Mesenchymal stem cell (in vitro differentiated cells and primary cell): ENCODE results near the gene IL17RD.

Experiments used
- DNase-seq: peaks from one replicate; pipeline ENCODE4 v3.0.0-alpha.2; 2013
- H2AFZ ChIP-seq: one replicate; pipeline ENCODE4 v1.6.1; 2013; ENCODE audit warnings: low read depth, mild to moderate bottlenecking, control low read depth, inconsistent platforms, low read length, moderate library complexity
- H2AK5ac ChIP-seq: 2 replicates; pipeline ENCODE4 v1.6.1; 2013; ENCODE audit warnings: low read length, moderate library complexity, mild to moderate bottlenecking, inconsistent platforms; ENCODE audit not compliant: severe bottlenecking
- H2BK120ac ChIP-seq: one replicate; pipeline ENCODE4 v1.6.1; 2013; ENCODE audit warnings: low read depth, mild to moderate bottlenecking, inconsistent platforms, low read length, moderate library complexity
- H2BK12ac ChIP-seq, 2 experiments: one replicate each; pipeline ENCODE4 v1.6.1; 2013; ENCODE audit warnings: inconsistent platforms in 2 of 2, low read length in 2 of 2, mild to moderate bottlenecking in 2 of 2, moderate library complexity in 2 of 2, control low read depth in 1 of 2
- H2BK15ac ChIP-seq: one replicate; pipeline ENCODE4 v1.6.1; 2013; ENCODE audit warnings: mild to moderate bottlenecking, low read depth, inconsistent platforms; ENCODE audit not compliant: poor library complexity, severe bottlenecking
- H2BK5ac ChIP-seq: 2 replicates; pipeline ENCODE4 v1.6.1; 2013; ENCODE audit warnings: low read depth, mild to moderate bottlenecking, low read length, control low read depth, inconsistent platforms; ENCODE audit not compliant: poor library complexity, severe bottlenecking
- H3K14ac ChIP-seq, 2 experiments: one replicate each; pipeline ENCODE4 v1.6.1; 2013; ENCODE audit warnings: inconsistent platforms in 2 of 2, low read length in 2 of 2, control low read depth in 1 of 2, mild to moderate bottlenecking in 1 of 2, moderate library complexity in 1 of 2
- H3K18ac ChIP-seq, 2 experiments: one replicate each; pipeline ENCODE4 v1.6.1; 2013; ENCODE audit warnings: inconsistent platforms in 2 of 2, low read length in 2 of 2, control low read depth in 1 of 2, low read depth in 1 of 2, mild to moderate bottlenecking in 1 of 2
- H3K23ac ChIP-seq, 2 experiments: one replicate each; pipeline ENCODE4 v1.6.1; 2013; ENCODE audit warnings: inconsistent platforms in 2 of 2, low read length in 2 of 2, mild to moderate bottlenecking in 2 of 2, moderate library complexity in 2 of 2, control low read depth in 1 of 2
- H3K27ac ChIP-seq: 2 replicates; pipeline ENCODE4 v1.5.1; 2013; ENCODE audit warnings: mild to moderate bottlenecking, moderate library complexity, low read length, control low read depth, inconsistent platforms; ENCODE audit not compliant: poor library complexity, severe bottlenecking
- H3K27me3 ChIP-seq, 2 experiments: 2 replicates each; pipeline versions ENCODE4 v1.6.1 to v1.7.0; 2013; ENCODE audit warnings: low read length in 2 of 2, mild to moderate bottlenecking in 2 of 2, moderate library complexity in 2 of 2, control low read depth in 1 of 2, inconsistent platforms in 1 of 2; ENCODE audit not compliant: control insufficient read depth in 1 of 2, insufficient read depth in 1 of 2
- H3K36me3 ChIP-seq, 2 experiments: 2 replicates each; pipeline versions ENCODE4 v1.6.1 to v1.7.0; 2013; ENCODE audit warnings: low read length in 2 of 2, control low read depth in 1 of 2, inconsistent platforms in 1 of 2, low read depth in 1 of 2, mild to moderate bottlenecking in 1 of 2; ENCODE audit not compliant: insufficient read depth in 2 of 2, control insufficient read depth in 1 of 2
- H3K4ac ChIP-seq, 2 experiments: one replicate each; pipeline ENCODE4 v1.6.1; 2013; ENCODE audit warnings: inconsistent platforms in 2 of 2, low read length in 2 of 2, mild to moderate bottlenecking in 2 of 2, moderate library complexity in 2 of 2, control low read depth in 1 of 2, low read depth in 1 of 2
- H3K4me1 ChIP-seq: 2 replicates; pipeline ENCODE4 v1.6.1; 2013; ENCODE audit warnings: low read depth, low read length, control low read depth; ENCODE audit not compliant: control insufficient read depth, insufficient read depth
- H3K4me2 ChIP-seq: 2 replicates; pipeline ENCODE4 v1.6.1; 2013; ENCODE audit warnings: low read length, mild to moderate bottlenecking, inconsistent platforms; ENCODE audit not compliant: poor library complexity, severe bottlenecking
- H3K4me3 ChIP-seq, 2 experiments: 2 replicates each; pipeline versions ENCODE4 v1.5.1 to v1.7.0; 2013; ENCODE audit warnings: low read length in 2 of 2, mild to moderate bottlenecking in 2 of 2, control low read depth in 1 of 2, low read depth in 1 of 2; ENCODE audit not compliant: insufficient read depth in 1 of 2
- H3K79me1 ChIP-seq: replicated peaks from 2 replicates; pipeline ENCODE4 v1.6.1; 2013; ENCODE audit warnings: mild to moderate bottlenecking, control low read depth, low read length, inconsistent platforms; ENCODE audit not compliant: poor library complexity, severe bottlenecking
- H3K9ac ChIP-seq: 2 replicates; pipeline ENCODE4 v1.7.0; 2013; ENCODE audit warnings: mild to moderate bottlenecking, low read length, moderate library complexity
- H3K9me3 ChIP-seq: 2 replicates; pipeline ENCODE4 v1.7.0; 2013; ENCODE audit warnings: mild to moderate bottlenecking, low read length; ENCODE audit not compliant: control insufficient read depth
- H4K8ac ChIP-seq: one replicate; pipeline ENCODE4 v1.6.1; 2013; ENCODE audit warnings: inconsistent platforms, mild to moderate bottlenecking, low read length, moderate library complexity
- H4K91ac ChIP-seq: one replicate; pipeline ENCODE4 v1.6.1; 2013; ENCODE audit warnings: mild to moderate bottlenecking, low read length, inconsistent platforms
- WGBS: methylation state at CpG from one replicate; pipeline ENCODE4 v1.1.7; 2013; ENCODE audit warnings: mixed read lengths; 5-methylcytosine and 5-hydroxymethylcytosine counted together

The IL17RD gene

GRCh38 chr3:57108684-57109083 lies 56.5 kb downstream of the IL17RD start:
- 96% methylated on average over 6 of the region's 8 CpGs for WGBS
- Histone ChIP-seq H3K9me3 (no peaks in the 10 kb centered on the region), H3K23ac (no peak overlapping the region), H4K91ac (no peak overlapping the region), H3K18ac (no peak overlapping the region), H3K79me1 (no peaks in the 10 kb centered on the region), H2AK5ac (no peak overlapping the region), H3K9ac (no peak overlapping the region), H3K4me2 (no peak overlapping the region), H3K36me3 (peaks cover 0 to 33% of the 10 kb centered on the region in 2 experiments), H2BK120ac (no peak overlapping the region), H2BK5ac (no peak overlapping the region), H3K27me3 (no peaks in the 10 kb centered on the region), H2AFZ (no peak overlapping the region), H3K4me3 (no peak overlapping the region), H3K4me1 (no peaks in the 10 kb centered on the region), H3K14ac (no peak overlapping the region), H2BK12ac (no peak overlapping the region), H4K8ac (no peak overlapping the region), H3K27ac (no peak overlapping the region), H3K4ac (no peak overlapping the region), H2BK15ac (no peak overlapping the region)
- no peak for DNase-seq

GRCh38 chr3:57105585-57105984 lies 59.6 kb downstream of the IL17RD start:
- no peak overlapping the region for H3K4me2 ChIP-seq
- H3K9me3 ChIP-seq: no peaks in the 10 kb centered on the region
- H3K9ac ChIP-seq: no peak overlapping the region
- no peak overlapping the region for H2BK15ac ChIP-seq
- H4K8ac ChIP-seq: no peak overlapping the region
- H3K23ac ChIP-seq: no peak overlapping the region
- over 99% methylated on average over 9 of the region's 9 CpGs for WGBS
- H3K14ac ChIP-seq: no peak overlapping the region
- no peaks in the 10 kb centered on the region for H3K79me1 ChIP-seq
- H3K18ac ChIP-seq: no peak overlapping the region
- H3K36me3 ChIP-seq: peaks cover 0 to 44% of the 10 kb centered on the region in 2 experiments
- no peak overlapping the region for H2AK5ac ChIP-seq
- H2BK5ac ChIP-seq: no peak overlapping the region
- H4K91ac ChIP-seq: no peak overlapping the region
- no peak overlapping the region for H2AFZ ChIP-seq
- no peaks in the 10 kb centered on the region for H3K27me3 ChIP-seq
- no peaks in the 10 kb centered on the region for H3K4me1 ChIP-seq
- no peak overlapping the region for H2BK12ac ChIP-seq
- H3K4me3 ChIP-seq: no peak overlapping the region
- no peak overlapping the region for H3K4ac ChIP-seq
- H2BK120ac ChIP-seq: no peak overlapping the region
- H3K27ac ChIP-seq: no peak overlapping the region
- DNase-seq: no peak

GRCh38 chr3:57100046-57100695 lies 65.0 kb downstream of the IL17RD start:
- no peak overlapping the region for H2BK15ac ChIP-seq
- no peaks in the 10 kb centered on the region for H3K79me1 ChIP-seq
- no peak overlapping the region for H2BK120ac ChIP-seq
- no peak overlapping the region for H3K4ac ChIP-seq
- H3K4me1 ChIP-seq: no peaks in the 10 kb centered on the region
- H2BK5ac ChIP-seq: no peak overlapping the region
- peak; percentile 73 for DNase-seq
- H3K14ac ChIP-seq: no peak overlapping the region
- peaks cover 3 to 40% of the 10 kb centered on the region in 2 experiments for H3K36me3 ChIP-seq
- H3K27me3 ChIP-seq: no peaks in the 10 kb centered on the region
- H3K4me3 ChIP-seq: no peak overlapping the region
- no peaks in the 10 kb centered on the region for H3K9me3 ChIP-seq
- peak overlapping the region; percentile 29 for H3K9ac ChIP-seq
- no peak overlapping the region for H3K27ac ChIP-seq
- no peak overlapping the region for H4K91ac ChIP-seq
- H2AK5ac ChIP-seq: no peak overlapping the region
- H2AFZ ChIP-seq: peak overlapping the region; percentile 56
- 22% methylated on average over 5 of the region's 7 CpGs for WGBS
- no peak overlapping the region for H3K23ac ChIP-seq
- H3K4me2 ChIP-seq: no peak overlapping the region
- H2BK12ac ChIP-seq: no peak overlapping the region
- no peak overlapping the region for H3K18ac ChIP-seq
- no peak overlapping the region for H4K8ac ChIP-seq

- H3K14ac ChIP-seq: peak overlapping the region in 1 of 2 experiments; percentile 14
- no peak overlapping the region for H2BK12ac ChIP-seq
- no peak overlapping the region for H2BK15ac ChIP-seq
- H3K4me2 ChIP-seq: no peak overlapping the region
- H3K9ac ChIP-seq: peak overlapping the region; percentile 21
- H3K4me3 ChIP-seq: no peak overlapping the region
- no peak overlapping the region for H4K91ac ChIP-seq
- H2BK120ac ChIP-seq: no peak overlapping the region
- peaks cover 3 to 31% of the 10 kb centered on the region in 2 experiments for H3K36me3 ChIP-seq
- H2AFZ ChIP-seq: no peak overlapping the region
- no peaks in the 10 kb centered on the region for H3K27me3 ChIP-seq
- WGBS: 54% methylated on average over 4 of the region's 6 CpGs
- no peaks in the 10 kb centered on the region for H3K79me1 ChIP-seq
- H3K23ac ChIP-seq: no peak overlapping the region
- DNase-seq: no peak
- no peak overlapping the region for H2BK5ac ChIP-seq
- H4K8ac ChIP-seq: no peak overlapping the region
- no peaks in the 10 kb centered on the region for H3K4me1 ChIP-seq
- no peak overlapping the region for H2AK5ac ChIP-seq
- H3K18ac ChIP-seq: no peak overlapping the region
- H3K4ac ChIP-seq: no peak overlapping the region
- no peak overlapping the region for H3K27ac ChIP-seq
- no peaks in the 10 kb centered on the region for H3K9me3 ChIP-seq
Measured at GRCh38 chr3:57098418-57099310, 66.5 kb downstream of the IL17RD start.
